ENCODE results near the gene NRG3. TPM values are rescaled to one million over a fixed set of nuclear protein-coding genes. Genes with fewer than 3 reads are reported as not detected.

Gene NRG3
- total and polyA plus RNA-seq, 2 of the 8 experiments (the other 6 are each of a cell fraction or from before 2014, with no cell fraction given), result 4.2 to 5.0 TPM

DNA sequence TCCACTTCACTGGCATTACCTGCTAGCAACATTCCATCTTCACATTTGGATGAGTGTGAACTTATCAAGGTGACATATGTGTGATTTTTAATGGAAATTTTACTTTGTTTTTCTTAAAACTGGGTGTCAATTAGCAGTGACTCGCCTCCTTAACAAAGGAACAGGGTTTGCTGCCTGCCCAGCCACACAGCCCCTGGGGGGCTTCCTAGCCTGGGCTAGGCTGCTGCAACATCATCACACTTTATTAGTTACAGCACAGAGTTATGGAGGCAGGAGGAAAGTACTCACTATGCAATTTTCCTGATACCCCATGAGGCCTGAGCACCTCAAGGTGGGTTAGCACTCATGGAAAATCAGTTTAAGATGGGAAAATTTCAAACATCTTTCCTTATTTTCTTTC is 861.3 kb downstream of the NRG3 start:
- Histone ChIP-seq H3K4me2 (ENCODE audit: insufficient read depth in 1 of 2, low read depth in 2 of 2, low read length in 2 of 2) (no peak overlapping the region), H2AFZ (ENCODE audit: low read length) (no peak overlapping the region), H3K14ac (ENCODE audit: insufficient read length) (no peak overlapping the region), H3K23me2 (ENCODE audit: low read depth, low read length) (no peaks in the 10 kb centered on the region), H4K20me1 (replicated peaks in 1 of 2; ENCODE audit: control insufficient read depth in 1 of 2, insufficient read depth in 2 of 2, low read length in 2 of 2) (no peaks in the 10 kb centered on the region), H2BK120ac (replicated peaks; ENCODE audit: low read depth, low read length) (no peak overlapping the region), H2AK5ac (ENCODE audit: low read depth, low read length) (no peak overlapping the region), H3K36me3 (ENCODE audit: control insufficient read depth in 2 of 4, insufficient read depth in 4 of 4, low read length in 3 of 4) (no peaks in the 10 kb centered on the region), H3K9ac (replicated peaks in 1 of 4; ENCODE audit: extremely low read depth in 1 of 4, low read depth in 3 of 4, low read length in 3 of 4) (no peak overlapping the region), H4K8ac (ENCODE audit: extremely low read depth, insufficient read depth, low read length) (no peak overlapping the region), H2BK15ac (ENCODE audit: low read length) (no peak overlapping the region), H3K18ac (ENCODE audit: extremely low read depth, low read length) (no peak overlapping the region), H3K4ac (replicated peaks; ENCODE audit: insufficient read length, low read depth, low read length) (no peak overlapping the region), H2BK5ac (ENCODE audit: low read depth, low read length) (no peak overlapping the region), H4K5ac (ENCODE audit: insufficient read length, low read depth, low read length) (no peak overlapping the region), H3K23ac (ENCODE audit: insufficient read length) (no peak overlapping the region), H3K79me2 (ENCODE audit: control insufficient read depth in 1 of 2, insufficient read depth in 2 of 2, low read length in 2 of 2) (no peaks in the 10 kb centered on the region; a peak in 1 of 4 replicates), H3K27me3 (replicated peaks in 1 of 4; ENCODE audit: control insufficient read depth in 3 of 4, extremely low read depth in 1 of 4, insufficient read depth in 3 of 4, low read length in 3 of 4) (no peaks in the 10 kb centered on the region), H3K9me3 (ENCODE audit: insufficient read depth in 2 of 2, low read depth in 1 of 2, low read length in 1 of 2) (no peaks in the 10 kb centered on the region), H3K4me3 (ENCODE audit: extremely low read depth in 1 of 4, insufficient read depth in 2 of 4, low read depth in 3 of 4, low read length in 4 of 4) (no peak overlapping the region), H2BK20ac (ENCODE audit: low read length) (no peak overlapping the region), H2BK12ac (ENCODE audit: low read depth, low read length) (no peak overlapping the region), H3K27ac (ENCODE audit: low read depth, low read length) (no peak overlapping the region), H3K56ac (replicated peaks; ENCODE audit: insufficient read length, low read depth, low read length) (no peak overlapping the region), H3K79me1 (ENCODE audit: low read depth, low read length) (no peaks in the 10 kb centered on the region), H3K4me1 (replicated peaks in 1 of 4; ENCODE audit: control insufficient read depth in 3 of 4, insufficient read depth in 4 of 4, low read length in 3 of 4) (peaks cover 0 to 2% (median 1%) of the 10 kb centered on the region in 4 experiments; a peak in 3 of 7 replicates), H4K91ac (replicated peaks; ENCODE audit: insufficient read length, low read length) (no peak overlapping the region)
- WGBS, 2 experiments (ENCODE audit: extremely low coverage in 1 of 2, insufficient coverage in 1 of 2, insufficient read length in 1 of 2, insufficient replicate concordance in 2 of 2, low coverage in 1 of 2, low lambda C conversion rate in 2 of 2, missing lambda C conversion rate in 1 of 2), result 18% methylated on average over 1 of the region's 1 CpG; no CpG with 5 or more reads in 1 of the 2 experiments
- FAIRE-seq, result no peak
- ChIA-PET POLR2A (ENCODE audit: partially characterized antibody) (no interaction called here), CTCF (ENCODE audit: partially characterized antibody) (no interaction called here)
- DNase-seq (ENCODE audit: low read depth in 1 of 2, low spot score in 2 of 2), result no peak
- TF ChIP-seq RFX5 (IDR thresholded peaks at IDR 0.05; ENCODE audit: borderline replicate concordance, low read depth, low read length), result no peak
- TF ChIP-seq TAF7 (optimal IDR thresholded peaks at IDR 0.05; ENCODE audit: borderline replicate concordance, low read depth, low read length), result no peak
- no peak for TF ChIP-seq CTBP2 (IDR thresholded peaks at IDR 0.05; ENCODE audit: borderline replicate concordance, insufficient read depth, insufficient read length, low read length)
- TF ChIP-seq BACH1 (IDR thresholded peaks at IDR 0.05; ENCODE audit: low read length), result no peak
- no peak for TF ChIP-seq KDM5A (IDR thresholded peaks at IDR 0.05; ENCODE audit: low read length)
- TF ChIP-seq SP1 (IDR thresholded peaks at IDR 0.05; ENCODE audit: low read depth, low read length), result no peak
- no peak for TF ChIP-seq RNF2 (IDR thresholded peaks at IDR 0.05; ENCODE audit: borderline replicate concordance, low read depth, low read length, missing control alignments, poor library complexity, severe bottlenecking)
- no peak for TF ChIP-seq CHD1 (IDR thresholded peaks at IDR 0.05; ENCODE audit: low read depth, low read length)
- no peak for TF ChIP-seq KDM4A (IDR thresholded peaks at IDR 0.05; ENCODE audit: low read depth, low read length, severe bottlenecking)
- no peak for TF ChIP-seq CEBPB (IDR thresholded peaks at IDR 0.05; ENCODE audit: low read depth, low read length)
- TF ChIP-seq ASH2L (IDR thresholded peaks at IDR 0.05; ENCODE audit: low read length), result no peak
- no peak for TF ChIP-seq EP300 (IDR thresholded peaks at IDR 0.05; ENCODE audit: borderline replicate concordance in 1 of 2, low read depth in 2 of 2, low read length in 2 of 2)
- TF ChIP-seq SIX5 (IDR thresholded peaks at IDR 0.05; ENCODE audit: low read depth, low read length), result no peak
